Metanephros (tissue), 2 donors: ENCODE results near the gene TSPAN7. TPM values are rescaled to one million over a fixed set of nuclear protein-coding genes. Genes with fewer than 3 reads are reported as not detected.

Experiments used
- small RNA-seq: library from RNA; depleted of rRNA; stranded (forward); fragments of <200 nt; gene quantifications from one replicate; pipeline ENCODE3, GENCODE V24; 2014; ENCODE audit warnings: low replicate concordance
- total RNA-seq: library from RNA; depleted of rRNA; stranded (reverse); fragments of >200 nt; gene quantifications from one replicate; pipeline ENCODE4 v1.2.3, GENCODE V29; 2014

Gene TSPAN7, protein sequence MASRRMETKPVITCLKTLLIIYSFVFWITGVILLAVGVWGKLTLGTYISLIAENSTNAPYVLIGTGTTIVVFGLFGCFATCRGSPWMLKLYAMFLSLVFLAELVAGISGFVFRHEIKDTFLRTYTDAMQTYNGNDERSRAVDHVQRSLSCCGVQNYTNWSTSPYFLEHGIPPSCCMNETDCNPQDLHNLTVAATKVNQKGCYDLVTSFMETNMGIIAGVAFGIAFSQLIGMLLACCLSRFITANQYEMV
- total RNA-seq, result 31.9 TPM

DNA sequence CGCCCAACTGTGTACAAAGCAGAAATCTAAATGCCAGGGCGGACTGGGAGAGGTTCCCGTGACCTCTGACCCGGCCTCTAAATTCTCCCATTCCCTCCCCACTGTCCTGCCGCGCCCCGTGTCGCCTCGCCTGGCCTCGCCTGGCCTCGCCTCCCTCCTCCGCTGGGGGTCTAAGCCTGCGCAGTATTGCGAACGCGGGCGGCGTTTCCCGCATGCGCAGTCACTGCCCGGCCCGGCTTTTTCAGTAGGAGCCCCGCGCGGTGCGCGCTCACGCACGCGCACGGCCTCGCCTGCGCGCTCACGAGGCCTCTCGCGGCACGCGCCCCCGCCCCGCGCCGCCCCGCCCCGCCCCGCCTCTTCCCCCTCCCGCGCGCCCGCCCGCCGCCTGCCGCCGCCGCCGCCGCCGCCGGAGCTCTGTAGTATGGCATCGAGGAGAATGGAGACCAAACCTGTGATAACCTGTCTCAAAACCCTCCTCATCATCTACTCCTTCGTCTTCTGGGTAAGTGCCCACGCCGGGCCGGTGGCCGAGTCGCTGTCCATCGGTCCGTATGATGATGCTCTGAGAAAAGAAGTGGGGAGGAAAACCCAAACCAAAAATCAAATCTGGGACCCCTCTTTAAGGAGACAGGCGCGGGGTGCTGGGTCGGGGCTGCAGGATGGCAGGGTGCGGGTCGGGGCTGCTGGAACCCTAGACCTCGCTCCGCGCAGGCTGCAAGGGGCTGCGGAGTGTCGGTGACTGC, at the start of gene TSPAN7:
TSS of gene TSPAN7 (plus strand) at position 417 of the 743 bp plus-strand sequence. CDS start at position 422, 5 bp downstream.

Small RNAs within 50 kb of the gene (small RNA-seq; reads per million reads assigned to genes)
- gene RNU7-7P, result not detected

Other genes starting within 250 kb of the TSPAN7 start
- gene RPGR, start 234.0 kb upstream of the TSPAN7 start, total RNA-seq, result 15.0 TPM
- gene OTC, start 208.9 kb upstream of the TSPAN7 start, total RNA-seq, result not detected
- gene MID1IP1, start 239.9 kb downstream of the TSPAN7 start, total RNA-seq, result 34.8 TPM